HCT116 (cell line): Measurements from ENCODE around the gene HNRNPL.

Source experiments
- YY1 ChIP-seq: IDR thresholded peaks from 2 replicates; pipeline ENCODE4 v1.6.1; 2011; ENCODE audit warnings: low read length, low read depth, moderate library complexity, mild to moderate bottlenecking; ENCODE audit not compliant: insufficient replicate concordance; ENCODE audit errors: extremely low read depth
- TF ChIP-seq, protein P1 (sequence below): IDR thresholded peaks from 2 replicates; pipeline ENCODE4 v1.6.1; 2012; ENCODE audit warnings: low read depth

DNA sequence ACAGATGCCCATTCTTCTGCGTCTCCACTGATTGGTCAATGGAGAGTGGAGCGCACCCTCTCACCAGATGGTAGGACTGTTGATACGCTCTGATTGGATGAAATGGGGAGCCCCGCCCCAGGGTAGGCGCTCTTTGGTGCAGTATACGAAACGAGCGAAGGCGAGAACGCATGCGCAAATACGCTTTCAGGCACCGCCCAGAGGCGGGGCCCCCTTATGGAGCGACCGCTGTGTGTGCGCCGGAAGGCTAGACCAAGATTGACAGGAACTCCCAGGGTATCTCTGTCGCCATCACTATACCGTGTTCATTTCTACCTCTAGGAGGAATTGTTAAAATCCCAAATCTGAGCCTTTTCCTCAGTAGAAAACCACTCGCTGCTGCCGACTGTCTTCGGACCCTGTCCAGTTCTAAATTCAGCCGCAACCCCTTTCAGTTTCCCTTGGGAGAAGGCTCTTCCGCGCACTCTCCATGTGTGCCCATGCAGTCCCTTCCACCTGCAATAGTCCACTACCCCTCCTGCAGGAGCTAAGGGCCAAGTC, 720 bp upstream of the HNRNPL start:
- TF ChIP-seq, protein P1, sequence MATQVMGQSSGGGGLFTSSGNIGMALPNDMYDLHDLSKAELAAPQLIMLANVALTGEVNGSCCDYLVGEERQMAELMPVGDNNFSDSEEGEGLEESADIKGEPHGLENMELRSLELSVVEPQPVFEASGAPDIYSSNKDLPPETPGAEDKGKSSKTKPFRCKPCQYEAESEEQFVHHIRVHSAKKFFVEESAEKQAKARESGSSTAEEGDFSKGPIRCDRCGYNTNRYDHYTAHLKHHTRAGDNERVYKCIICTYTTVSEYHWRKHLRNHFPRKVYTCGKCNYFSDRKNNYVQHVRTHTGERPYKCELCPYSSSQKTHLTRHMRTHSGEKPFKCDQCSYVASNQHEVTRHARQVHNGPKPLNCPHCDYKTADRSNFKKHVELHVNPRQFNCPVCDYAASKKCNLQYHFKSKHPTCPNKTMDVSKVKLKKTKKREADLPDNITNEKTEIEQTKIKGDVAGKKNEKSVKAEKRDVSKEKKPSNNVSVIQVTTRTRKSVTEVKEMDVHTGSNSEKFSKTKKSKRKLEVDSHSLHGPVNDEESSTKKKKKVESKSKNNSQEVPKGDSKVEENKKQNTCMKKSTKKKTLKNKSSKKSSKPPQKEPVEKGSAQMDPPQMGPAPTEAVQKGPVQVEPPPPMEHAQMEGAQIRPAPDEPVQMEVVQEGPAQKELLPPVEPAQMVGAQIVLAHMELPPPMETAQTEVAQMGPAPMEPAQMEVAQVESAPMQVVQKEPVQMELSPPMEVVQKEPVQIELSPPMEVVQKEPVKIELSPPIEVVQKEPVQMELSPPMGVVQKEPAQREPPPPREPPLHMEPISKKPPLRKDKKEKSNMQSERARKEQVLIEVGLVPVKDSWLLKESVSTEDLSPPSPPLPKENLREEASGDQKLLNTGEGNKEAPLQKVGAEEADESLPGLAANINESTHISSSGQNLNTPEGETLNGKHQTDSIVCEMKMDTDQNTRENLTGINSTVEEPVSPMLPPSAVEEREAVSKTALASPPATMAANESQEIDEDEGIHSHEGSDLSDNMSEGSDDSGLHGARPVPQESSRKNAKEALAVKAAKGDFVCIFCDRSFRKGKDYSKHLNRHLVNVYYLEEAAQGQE: no peak
- TF ChIP-seq YY1: no peak
